Vagina (tissue), 2 donors: ENCODE data around the gene SYDE2.

Experiments
- POLR2A ChIP-seq, 2 donors: fragments of 450-650 bp; IDR thresholded peaks; one replicate each; pipeline ENCODE4 v1.6.1; 2017; ENCODE audit warnings: antibody characterized with exemption in 2 of 2, mild to moderate bottlenecking in 2 of 2, moderate library complexity in 2 of 2
- TF ChIP-seq, protein P1 (sequence below), 3 experiments: fragments of 450-650 bp in 2 of 3; fragments of 200-600 bp in 1 of 3; sonication (generic) in 1 of 3; IDR thresholded peaks; one replicate each; pipeline ENCODE4 v1.5.1; 2017 to 2019; ENCODE audit warnings: antibody characterized with exemption in 3 of 3, mild to moderate bottlenecking in 2 of 3, moderate library complexity in 2 of 3

DNA sequence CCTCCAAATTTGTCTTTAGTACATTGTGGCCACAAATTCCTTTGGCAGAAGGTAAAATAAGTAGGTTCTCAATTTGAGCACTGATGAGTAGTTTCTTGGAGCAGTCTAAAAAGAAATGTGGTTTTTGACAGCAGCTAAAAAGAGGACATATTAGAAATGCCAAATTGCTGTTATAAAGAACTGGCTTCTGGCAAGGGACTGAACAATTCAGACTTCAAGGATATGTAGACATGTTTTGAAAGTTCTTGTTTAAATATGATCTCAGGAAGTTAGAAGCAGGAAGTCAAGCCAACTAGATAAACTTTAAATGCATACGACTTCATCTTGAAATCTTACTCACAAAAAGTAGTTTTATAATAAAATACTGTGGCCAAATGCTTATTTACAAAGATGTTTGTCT, 39.8 kb upstream of the SYDE2 start:
- TF ChIP-seq, protein P1, sequence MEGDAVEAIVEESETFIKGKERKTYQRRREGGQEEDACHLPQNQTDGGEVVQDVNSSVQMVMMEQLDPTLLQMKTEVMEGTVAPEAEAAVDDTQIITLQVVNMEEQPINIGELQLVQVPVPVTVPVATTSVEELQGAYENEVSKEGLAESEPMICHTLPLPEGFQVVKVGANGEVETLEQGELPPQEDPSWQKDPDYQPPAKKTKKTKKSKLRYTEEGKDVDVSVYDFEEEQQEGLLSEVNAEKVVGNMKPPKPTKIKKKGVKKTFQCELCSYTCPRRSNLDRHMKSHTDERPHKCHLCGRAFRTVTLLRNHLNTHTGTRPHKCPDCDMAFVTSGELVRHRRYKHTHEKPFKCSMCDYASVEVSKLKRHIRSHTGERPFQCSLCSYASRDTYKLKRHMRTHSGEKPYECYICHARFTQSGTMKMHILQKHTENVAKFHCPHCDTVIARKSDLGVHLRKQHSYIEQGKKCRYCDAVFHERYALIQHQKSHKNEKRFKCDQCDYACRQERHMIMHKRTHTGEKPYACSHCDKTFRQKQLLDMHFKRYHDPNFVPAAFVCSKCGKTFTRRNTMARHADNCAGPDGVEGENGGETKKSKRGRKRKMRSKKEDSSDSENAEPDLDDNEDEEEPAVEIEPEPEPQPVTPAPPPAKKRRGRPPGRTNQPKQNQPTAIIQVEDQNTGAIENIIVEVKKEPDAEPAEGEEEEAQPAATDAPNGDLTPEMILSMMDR (IDR thresholded peaks at IDR 0.05), result no peak
- no peak for TF ChIP-seq POLR2A (IDR thresholded peaks at IDR 0.05)
